H9 (cell line): ENCODE data around the gene CEBPG. TPM values are rescaled to one million over a fixed set of nuclear protein-coding genes. Genes with fewer than 3 reads are reported as not detected.

Source experiments
- DNase-seq: peaks from one replicate; pipeline ENCODE4 v3.0.0-alpha.2; 2017
- H2AFZ ChIP-seq: one replicate; pipeline ENCODE4 v1.6.1; 2013; ENCODE audit warnings: mild to moderate bottlenecking, low read length, control low read depth, moderate library complexity
- H2AK5ac ChIP-seq: 2 replicates; pipeline ENCODE4 v1.6.1; 2013; ENCODE audit warnings: low read length, control low read depth, mixed read lengths; ENCODE audit not compliant: insufficient read length
- H2BK120ac ChIP-seq: one replicate; pipeline ENCODE4 v1.6.1; 2013; ENCODE audit warnings: low read depth, mild to moderate bottlenecking, low read length, control low read depth, inconsistent platforms; ENCODE audit not compliant: poor library complexity, severe bottlenecking
- H2BK12ac ChIP-seq: 2 replicates; pipeline ENCODE4 v1.6.1; 2013; ENCODE audit warnings: low read length, control low read depth, mixed read lengths, low read depth; ENCODE audit not compliant: insufficient read length
- H2BK15ac ChIP-seq: 2 replicates; pipeline ENCODE4 v1.6.1; 2013; ENCODE audit warnings: low read depth, low read length, control low read depth
- H2BK20ac ChIP-seq: one replicate; pipeline ENCODE4 v1.6.1; 2013; ENCODE audit warnings: low read depth, mild to moderate bottlenecking, low read length, control low read depth, inconsistent platforms; ENCODE audit not compliant: poor library complexity, severe bottlenecking
- H2BK5ac ChIP-seq: 2 replicates; pipeline ENCODE4 v1.6.1; 2013; ENCODE audit warnings: low read length, control low read depth, mixed read lengths; ENCODE audit not compliant: insufficient read length
- H3K14ac ChIP-seq: 2 replicates; pipeline ENCODE4 v1.6.1; 2013; ENCODE audit warnings: low read length, control low read depth; ENCODE audit not compliant: insufficient read depth
- H3K18ac ChIP-seq: 2 replicates; pipeline ENCODE4 v1.6.1; 2013; ENCODE audit warnings: low read depth, mild to moderate bottlenecking, mixed read lengths, low read length, control low read depth; ENCODE audit not compliant: insufficient read length
- H3K23ac ChIP-seq: 2 replicates; pipeline ENCODE4 v1.6.1; 2013; ENCODE audit warnings: low read length, control low read depth, mixed read lengths, low read depth; ENCODE audit not compliant: insufficient read length
- H3K23me2 ChIP-seq: 2 replicates; pipeline ENCODE4 v1.6.1; 2013; ENCODE audit warnings: low read depth, mild to moderate bottlenecking, mixed read lengths, low read length, control low read depth; ENCODE audit not compliant: insufficient read length, poor library complexity, severe bottlenecking
- H3K27ac ChIP-seq: 2 replicates; pipeline ENCODE4 v1.5.1; 2013; ENCODE audit warnings: low read length, control low read depth, mixed read lengths, low read depth; ENCODE audit not compliant: insufficient read length
- H3K27me3 ChIP-seq: 2 replicates; pipeline ENCODE4 v1.6.1; 2013; ENCODE audit warnings: low read length, control low read depth, inconsistent platforms; ENCODE audit not compliant: insufficient read depth
- H3K4ac ChIP-seq: 2 replicates; pipeline ENCODE4 v1.6.1; 2013; ENCODE audit warnings: low read depth, mild to moderate bottlenecking, control low read depth, inconsistent platforms, low read length, moderate library complexity
- H3K4me1 ChIP-seq: 2 replicates; pipeline ENCODE4 v1.6.1; 2013; ENCODE audit warnings: low read length, control low read depth, inconsistent platforms; ENCODE audit not compliant: insufficient read depth
- H3K4me2 ChIP-seq: 2 replicates; pipeline ENCODE4 v1.6.1; 2013; ENCODE audit warnings: low read length, control low read depth, mixed read lengths; ENCODE audit not compliant: insufficient read length, insufficient read depth
- H3K56ac ChIP-seq: 2 replicates; pipeline ENCODE4 v1.6.1; 2013; ENCODE audit warnings: low read depth, mild to moderate bottlenecking, mixed read lengths, low read length, control low read depth; ENCODE audit not compliant: insufficient read length
- H3K79me1 ChIP-seq: 2 replicates; pipeline ENCODE4 v1.6.1; 2013; ENCODE audit warnings: low read depth, mild to moderate bottlenecking, moderate library complexity, low read length, control low read depth, inconsistent platforms; ENCODE audit not compliant: insufficient read depth, poor library complexity, severe bottlenecking
- H3K79me2 ChIP-seq: 2 replicates; pipeline ENCODE4 v1.6.1; 2013; ENCODE audit warnings: low read length, control low read depth, inconsistent platforms; ENCODE audit not compliant: insufficient read depth
- H3K9ac ChIP-seq: 2 replicates; pipeline ENCODE4 v1.6.1; 2013; ENCODE audit warnings: low read length, control low read depth, mixed read lengths; ENCODE audit not compliant: insufficient read length; ENCODE audit errors: extremely low read depth
- H3K9me3 ChIP-seq: one replicate; pipeline ENCODE4 v1.6.1; 2013; ENCODE audit warnings: low read depth, low read length, inconsistent platforms; ENCODE audit not compliant: control insufficient read depth
- H3T11ph ChIP-seq: one replicate; pipeline ENCODE4 v1.6.1; 2013; ENCODE audit warnings: mild to moderate bottlenecking, low read length, control low read depth, inconsistent platforms
- H4K20me1 ChIP-seq: one replicate; pipeline ENCODE4 v1.6.1; 2013; ENCODE audit not compliant: control insufficient read depth, insufficient read length, insufficient read depth
- H4K5ac ChIP-seq: 2 replicates; pipeline ENCODE4 v1.6.1; 2013; ENCODE audit warnings: low read depth, mild to moderate bottlenecking, mixed read lengths, low read length, control low read depth; ENCODE audit not compliant: insufficient read length
- H4K8ac ChIP-seq: replicated peaks from 2 replicates; pipeline ENCODE4 v1.6.1; 2013; ENCODE audit warnings: low read length, control low read depth, mixed read lengths, low read depth; ENCODE audit not compliant: insufficient read length
- H4K91ac ChIP-seq: 2 replicates; pipeline ENCODE4 v1.6.1; 2013; ENCODE audit warnings: low read depth, mild to moderate bottlenecking, moderate library complexity, mixed read lengths, low read length, control low read depth; ENCODE audit not compliant: insufficient read length
- H3K27ac Mint-ChIP-seq, 3 experiments: 2 replicates in 2 of 3; 3 replicates in 1 of 3; pipeline ENCODE4 v1.8.0; 2020 to 2021; ENCODE audit warnings: mixed read lengths in 3 of 3, mild to moderate bottlenecking in 1 of 3, moderate library complexity in 1 of 3
- H3K27me3 Mint-ChIP-seq: 2 replicates; pipeline ENCODE4 v1.8.0; 2021; ENCODE audit warnings: low read depth, mild to moderate bottlenecking, moderate library complexity, mixed read lengths
- H3K36me3 Mint-ChIP-seq, 3 experiments: 2 replicates in 2 of 3; 3 replicates in 1 of 3; pipeline ENCODE4 v1.8.0; 2020 to 2021; ENCODE audit warnings: low read depth in 3 of 3, mixed read lengths in 3 of 3; ENCODE audit not compliant: insufficient read depth in 1 of 3
- H3K4me1 Mint-ChIP-seq, 2 experiments: 2 replicates each; pipeline ENCODE4 v1.8.0; 2020; ENCODE audit warnings: mixed read lengths in 2 of 2
- H3K4me3 Mint-ChIP-seq, 2 experiments: 2 replicates in 1 of 2; 3 replicates in 1 of 2; pipeline ENCODE4 v1.8.0; 2020 to 2021; ENCODE audit warnings: mild to moderate bottlenecking in 2 of 2, mixed read lengths in 2 of 2, moderate library complexity in 1 of 2
- H3K9me3 Mint-ChIP-seq, 2 experiments: 2 replicates in 1 of 2; 3 replicates in 1 of 2; pipeline ENCODE4 v1.8.0; 2020; ENCODE audit warnings: mild to moderate bottlenecking in 2 of 2, mixed read lengths in 2 of 2, moderate library complexity in 1 of 2
- CTCF ChIP-seq: fragments of 200-600 bp; sonication (generic); conservative IDR thresholded peaks from 3 replicates; pipeline ENCODE4 v1.8.0; 2021; ENCODE audit warnings: antibody characterized with exemption, mild to moderate bottlenecking
- WGBS: extraction: QIAGEN DNeasy Blood & Tissue Kit; methylation state at CpG from one replicate; pipeline ENCODE4 v1.1.7; 2013; ENCODE audit warnings: missing lambda C conversion rate, low lambda C conversion rate, mixed read lengths; ENCODE audit not compliant: insufficient read length; ENCODE audit errors: extremely low coverage; 5-methylcytosine and 5-hydroxymethylcytosine counted together
- total RNA-seq: library from RNA; stranded (reverse); gene quantifications from 2 replicates; pipeline ENCODE4 v1.2.1, GENCODE V29; 2021

The CEBPG gene
- total RNA-seq, 1 experiment from 2014 or later = 33.7 TPM

- H2BK15ac ChIP-seq = no peak overlapping the region
- Mint-ChIP-seq H3K36me3 (no peaks in the 10 kb centered on the region), H3K9me3 (no peaks in the 10 kb centered on the region), H3K4me1 (peaks cover 5 to 7% of the 10 kb centered on the region in 2 experiments), H3K27me3 (peaks cover 23% of the 10 kb centered on the region), H3K27ac (no peak overlapping the region), H3K4me3 (no peak overlapping the region)
- no peaks in the 10 kb centered on the region for H3K79me2 ChIP-seq
- no peak overlapping the region for H2BK5ac ChIP-seq
- no peak overlapping the region for H2BK12ac ChIP-seq
- no peak overlapping the region for H3K23ac ChIP-seq
- no peaks in the 10 kb centered on the region for H3K23me2 ChIP-seq
- H2AK5ac ChIP-seq = no peak overlapping the region
- no peak overlapping the region for H4K8ac ChIP-seq
- no peaks in the 10 kb centered on the region for H3K9me3 ChIP-seq
- H3K18ac ChIP-seq = no peak overlapping the region
- no CpG with 5 or more reads among the region's 12 CpGs for WGBS
- no peak for DNase-seq
- no peak overlapping the region for H3K4me2 ChIP-seq
- H3K4me1 ChIP-seq = no peaks in the 10 kb centered on the region
- no peaks in the 10 kb centered on the region for H4K20me1 ChIP-seq
- H3K79me1 ChIP-seq = no peaks in the 10 kb centered on the region
- H2BK20ac ChIP-seq = no peak overlapping the region
- no peak overlapping the region for H4K91ac ChIP-seq
- H3T11ph ChIP-seq = no peak overlapping the region
- no peak overlapping the region for H2AFZ ChIP-seq
- no peak overlapping the region for H4K5ac ChIP-seq
- H3K14ac ChIP-seq = no peak overlapping the region
- H3K4ac ChIP-seq = no peak overlapping the region
- H3K56ac ChIP-seq = no peak overlapping the region
- no peaks in the 10 kb centered on the region for H3K27me3 ChIP-seq
- no peak for TF ChIP-seq CTCF
- H3K9ac ChIP-seq = no peak overlapping the region
- H3K27ac ChIP-seq = no peak overlapping the region
- no peak overlapping the region for H2BK120ac ChIP-seq
Measured at GRCh38 chr19:33348301-33349010, 25.1 kb upstream of the CEBPG start.
